PC-3 (cell line): ENCODE measurements around the gene C1QC.

ENCODE experiments used
- CTCF ChIP-seq: fragments of 300-600 bp; sonication (generic); conservative IDR thresholded peaks from 2 replicates; pipeline ENCODE4 v1.5.1; 2017; ENCODE audit warnings: antibody characterized with exemption, low read depth, mild to moderate bottlenecking, low read length
- EZH2 ChIP-seq: fragments of 300-600 bp; sonication (generic); IDR thresholded peaks from one replicate; pipeline ENCODE4 v1.6.1; 2017; ENCODE audit warnings: antibody characterized with exemption, mild to moderate bottlenecking, low read length; ENCODE audit not compliant: unreplicated experiment

GRCh38 chr1:22621761-22622160 is 21.7 kb upstream of the C1QC start:
- TF ChIP-seq EZH2, result no peak
- TF ChIP-seq CTCF, result no peak
